Measurements from ENCODE around the gene NDUFA13. TPM values are rescaled to one million over a fixed set of nuclear protein-coding genes. Genes with fewer than 3 reads are reported as not detected.

The NDUFA13 gene
- total RNA-seq, 1 donor from 2014 or later, result 1,367 TPM

GRCh38 chr19:19502808-19503602, 13.0 kb upstream of the NDUFA13 start:
- intact Hi-C loops (cut with DNase I), result no loop called here
- no peak for ATAC-seq (ENCODE audit: poor library complexity)
- DNase-seq, result no peak

GRCh38 chr19:19504754-19505668, 11.0 kb upstream of the NDUFA13 start:
- ATAC-seq (ENCODE audit: poor library complexity) (no peak), DNase-seq (no peak)
- intact Hi-C loops (cut with DNase I), result no loop called here

- no peak for DNase-seq
- ATAC-seq (ENCODE audit: poor library complexity), result no peak
- intact Hi-C loops (cut with DNase I), result no loop called here
Observed at GRCh38 chr19:19505669-19506326, 10.2 kb upstream of the NDUFA13 start.

- intact Hi-C loops (cut with DNase I), result no loop called here
- no peak for DNase-seq
- ATAC-seq (ENCODE audit: poor library complexity), result no peak
Observed at GRCh38 chr19:19506592-19506991, 9.4 kb upstream of the NDUFA13 start.

GRCh38 chr19:19507354-19507753, 8.7 kb upstream of the NDUFA13 start:
- DNase-seq, result no peak
- no peak for ATAC-seq (ENCODE audit: poor library complexity)
- intact Hi-C loops (cut with DNase I), result no loop called here

GRCh38 chr19:19508217-19508616, 7.8 kb upstream of the NDUFA13 start:
- DNase-seq, result no peak
- intact Hi-C loops (cut with DNase I), result no loop called here
- no peak for ATAC-seq (ENCODE audit: poor library complexity)

- intact Hi-C loops (cut with DNase I), result no loop called here
- ATAC-seq (ENCODE audit: poor library complexity) (no peak), DNase-seq (no peak)
Observed at GRCh38 chr19:19510432-19510831, 5.6 kb upstream of the NDUFA13 start.

GRCh38 chr19:19513682-19514081, 2.3 kb upstream of the NDUFA13 start:
- intact Hi-C loops (cut with DNase I), result no loop called here
- DNase-seq, result no peak
- ATAC-seq (ENCODE audit: poor library complexity), result no peak

GRCh38 chr19:19514215-19514657, 1.8 kb upstream of the NDUFA13 start:
- ATAC-seq (ENCODE audit: poor library complexity), result peak; percentile 50
- peak; percentile 90 for DNase-seq
- intact Hi-C loops (cut with DNase I), result no loop called here

GRCh38 chr19:19514881-19515641, 964 bp upstream of the NDUFA13 start, which contains the start of gene TSSK6:
TSS of gene TSSK6 (minus strand) at chr19:19515548. CDS start at chr19:19515427, 121 bp downstream.
- DNase-seq (no peak), ATAC-seq (ENCODE audit: poor library complexity) (peak; percentile 1)
- intact Hi-C loops (cut with DNase I), result no loop called here

- intact Hi-C loops (cut with DNase I), result no loop called here
- DNase-seq (no peak), ATAC-seq (ENCODE audit: poor library complexity) (no peak)
Observed at GRCh38 chr19:19517235-19517619, 1.2 kb downstream of the NDUFA13 start.

- ATAC-seq (ENCODE audit: poor library complexity), result no peak
- intact Hi-C loops (cut with DNase I), result no loop called here
Observed at GRCh38 chr19:19520989-19521388, 5.0 kb downstream of the NDUFA13 start.

GRCh38 chr19:19523177-19523576, 7.2 kb downstream of the NDUFA13 start:
- no peak for ATAC-seq (ENCODE audit: poor library complexity)
- no peak for DNase-seq
- intact Hi-C loops (cut with DNase I), result no loop called here

More at GRCh38 chr19:19520989-19521388, 5.0 kb downstream of the NDUFA13 start:
- no peak for DNase-seq

GRCh38 chr19:19524053-19524452, 8.0 kb downstream of the NDUFA13 start:
- intact Hi-C loops (cut with DNase I), result no loop called here
- ATAC-seq (ENCODE audit: poor library complexity) (no peak), DNase-seq (no peak)

GRCh38 chr19:19525611-19526380, 9.8 kb downstream of the NDUFA13 start:
- no peak for ATAC-seq (ENCODE audit: poor library complexity)
- intact Hi-C loops (cut with DNase I), result no loop called here
- no peak for DNase-seq

GRCh38 chr19:19526581-19527370, 10.8 kb downstream of the NDUFA13 start:
- intact Hi-C loops (cut with DNase I), result no loop called here
- DNase-seq (no peak), ATAC-seq (ENCODE audit: poor library complexity) (no peak)

GRCh38 chr19:19527371-19527656, 11.3 kb downstream of the NDUFA13 start:
- intact Hi-C loops (cut with DNase I), result no loop called here
- ATAC-seq (ENCODE audit: poor library complexity) (no peak), DNase-seq (no peak)
